Endodermal cell (in vitro differentiated cells): ENCODE measurements around the gene LRGUK. TPM values are rescaled to one million over a fixed set of nuclear protein-coding genes. Genes with fewer than 3 reads are reported as not detected.

Source experiments
- DNase-seq: peaks from one replicate; pipeline ENCODE4 v3.0.0-alpha.2; 2017
- H3K27ac ChIP-seq: 2 replicates; pipeline ENCODE4 v1.5.1; 2013; ENCODE audit warnings: mild to moderate bottlenecking, low read depth, low read length, moderate library complexity
- H3K27me3 ChIP-seq: 2 replicates; pipeline ENCODE4 v1.6.1; 2013; ENCODE audit warnings: mild to moderate bottlenecking, low read length, moderate library complexity; ENCODE audit not compliant: insufficient read depth, control insufficient read depth, poor library complexity, severe bottlenecking
- H3K36me3 ChIP-seq: 2 replicates; pipeline ENCODE4 v1.7.0; 2013; ENCODE audit warnings: mild to moderate bottlenecking, low read length, moderate library complexity; ENCODE audit not compliant: control insufficient read depth, insufficient read depth
- H3K4me1 ChIP-seq: one replicate; pipeline ENCODE4 v1.7.0; 2013; ENCODE audit warnings: low read length; ENCODE audit not compliant: control insufficient read depth, insufficient read depth
- H3K4me3 ChIP-seq: 2 replicates; pipeline ENCODE4 v1.5.1; 2013; ENCODE audit warnings: mild to moderate bottlenecking, low read length, moderate library complexity
- H3K9ac ChIP-seq: 2 replicates; pipeline ENCODE4 v1.6.1; 2013; ENCODE audit warnings: mild to moderate bottlenecking, low read length, moderate library complexity; ENCODE audit not compliant: poor library complexity, severe bottlenecking; ENCODE audit errors: extremely low read depth
- H3K9me3 ChIP-seq: 2 replicates; pipeline ENCODE4 v1.6.1; 2013; ENCODE audit warnings: mild to moderate bottlenecking, low read length, moderate library complexity; ENCODE audit not compliant: control insufficient read depth
- H3K27ac Mint-ChIP-seq: 2 replicates; pipeline ENCODE4 v1.8.0; 2020; ENCODE audit warnings: mixed read lengths
- H3K27me3 Mint-ChIP-seq: 2 replicates; pipeline ENCODE4 v1.8.0; 2021; ENCODE audit warnings: mild to moderate bottlenecking, mixed read lengths; ENCODE audit not compliant: insufficient read depth
- H3K36me3 Mint-ChIP-seq: 2 replicates; pipeline ENCODE4 v1.8.0; 2020; ENCODE audit warnings: low read depth, mixed read lengths
- H3K4me1 Mint-ChIP-seq: 2 replicates; pipeline ENCODE4 v1.8.0; 2020; ENCODE audit warnings: mixed read lengths
- H3K4me3 Mint-ChIP-seq: 2 replicates; pipeline ENCODE4 v1.8.0; 2020; ENCODE audit warnings: mild to moderate bottlenecking, moderate library complexity, mixed read lengths
- H3K9me3 Mint-ChIP-seq: 2 replicates; pipeline ENCODE4 v1.8.0; 2020; ENCODE audit warnings: mild to moderate bottlenecking, mixed read lengths
- CTCF ChIP-seq: fragments of 200-600 bp; sonication (generic); conservative IDR thresholded peaks from 2 replicates; pipeline ENCODE4 v1.5.0; 2021; ENCODE audit warnings: antibody characterized with exemption, mild to moderate bottlenecking
- WGBS, 2 experiments: methylation state at CpG; one replicate each; pipeline versions ENCODE4 v1.1.5 to v1.1.7; 2013; ENCODE audit warnings: missing lambda C conversion rate in 2 of 2, mixed read lengths in 1 of 2; ENCODE audit not compliant: insufficient coverage in 1 of 2, insufficient read length in 1 of 2; 5-methylcytosine and 5-hydroxymethylcytosine counted together
- total RNA-seq, 2 donors: library from RNA; stranded (reverse); fragmentation: NEBNext Ultra II Directional in 1 of 2; extraction: Animal tissue kit (Norgen Biotek cat#: 25700) in 1 of 2; gene quantifications; 2 replicates in 1 of 2; 3 replicates in 1 of 2; pipeline ENCODE4 v1.2.1, GENCODE V29; 2021

Gene LRGUK
- total RNA-seq, 2 donors from 2014 or later, result 0.89 to 1.3 TPM

DNA sequence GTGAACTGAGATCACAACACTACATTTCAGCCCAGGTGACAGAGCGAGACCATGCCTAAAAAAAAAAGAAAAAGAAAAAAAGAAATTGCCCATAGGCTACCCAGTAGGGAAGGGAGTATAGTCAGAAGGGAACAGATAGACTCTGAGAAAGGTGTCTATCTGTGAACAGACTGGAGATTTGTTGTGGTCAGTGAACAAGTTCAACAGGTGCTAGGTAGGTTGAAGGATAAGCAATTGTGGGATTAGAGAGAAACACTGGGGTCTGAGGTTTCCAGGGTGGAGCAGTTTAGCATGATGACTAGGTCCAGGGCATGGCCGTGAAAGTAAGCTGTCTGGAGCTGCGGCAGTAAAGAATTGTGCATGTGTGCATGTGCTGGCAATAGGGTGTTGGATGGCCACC is 6.9 kb downstream of the LRGUK start:
- H3K36me3 Mint-ChIP-seq, result no peaks in the 10 kb centered on the region
- H3K4me3 Mint-ChIP-seq, result no peak overlapping the region
- peaks cover 19% of the 10 kb centered on the region for H3K4me1 Mint-ChIP-seq
- H3K27me3 ChIP-seq, result no peaks in the 10 kb centered on the region
- H3K27me3 Mint-ChIP-seq, result peaks cover 2% of the 10 kb centered on the region
- no peak for DNase-seq
- no peak overlapping the region for H3K27ac ChIP-seq
- no peaks in the 10 kb centered on the region for H3K36me3 ChIP-seq
- H3K9ac ChIP-seq, result no peak overlapping the region
- no peaks in the 10 kb centered on the region for H3K4me1 ChIP-seq
- no peak overlapping the region for H3K4me3 ChIP-seq
- 93 to 100% methylated on average over 1 to 3 of the region's 3 CpGs for WGBS, 2 experiments
- H3K27ac Mint-ChIP-seq, result no peak overlapping the region
- H3K9me3 ChIP-seq, result peaks cover 6% of the 10 kb centered on the region
- TF ChIP-seq CTCF, result no peak
- no peaks in the 10 kb centered on the region for H3K9me3 Mint-ChIP-seq

GRCh38 chr7:134140889-134141867 is 14.0 kb downstream of the LRGUK start:
- Histone ChIP-seq H3K9ac (no peak overlapping the region), H3K9me3 (no peaks in the 10 kb centered on the region), H3K27me3 (no peaks in the 10 kb centered on the region), H3K4me1 (no peaks in the 10 kb centered on the region), H3K36me3 (no peaks in the 10 kb centered on the region), H3K27ac (no peak overlapping the region), H3K4me3 (no peak overlapping the region)
- Mint-ChIP-seq H3K27ac (no peak overlapping the region), H3K36me3 (no peaks in the 10 kb centered on the region), H3K4me1 (peaks cover 3% of the 10 kb centered on the region), H3K27me3 (no peaks in the 10 kb centered on the region), H3K9me3 (no peaks in the 10 kb centered on the region), H3K4me3 (no peak overlapping the region)
- peak; percentile 95 for DNase-seq
- WGBS, 2 experiments, result 58 to 60% methylated on average over 17 to 18 of the region's 18 CpGs
- TF ChIP-seq CTCF, result peak; percentile 92

- Mint-ChIP-seq H3K4me3 (no peak overlapping the region), H3K27me3 (no peaks in the 10 kb centered on the region), H3K36me3 (no peaks in the 10 kb centered on the region), H3K9me3 (no peaks in the 10 kb centered on the region), H3K27ac (no peak overlapping the region), H3K4me1 (peaks cover 3% of the 10 kb centered on the region)
- H3K36me3 ChIP-seq, result no peaks in the 10 kb centered on the region
- no peaks in the 10 kb centered on the region for H3K27me3 ChIP-seq
- DNase-seq, result no peak
- no peaks in the 10 kb centered on the region for H3K4me1 ChIP-seq
- H3K9me3 ChIP-seq, result no peaks in the 10 kb centered on the region
- no peak overlapping the region for H3K9ac ChIP-seq
- no peak for TF ChIP-seq CTCF
- no peak overlapping the region for H3K27ac ChIP-seq
- 90 to 100% methylated on average over 2 to 5 of the region's 5 CpGs for WGBS, 2 experiments
- no peak overlapping the region for H3K4me3 ChIP-seq
Observed at GRCh38 chr7:134141868-134142264, 14.7 kb downstream of the LRGUK start.
